Panc1 (cell line): ENCODE measurements around the gene CD276.

Source experiments
- CTCF ChIP-seq: fragments of 450-650 bp; IDR thresholded peaks from 2 replicates; pipeline ENCODE4 v1.5.1; 2017; ENCODE audit warnings: mild to moderate bottlenecking
- POLR2AphosphoS5 ChIP-seq: IDR thresholded peaks from 2 replicates; pipeline ENCODE4 v1.6.1; 2012; ENCODE audit warnings: mild to moderate bottlenecking, low read depth, low read length, moderate library complexity
- REST ChIP-seq, 2 experiments: IDR thresholded peaks; 2 replicates each; pipeline ENCODE4 v1.6.1; 2011 to 2012; ENCODE audit warnings: low read depth in 2 of 2, control low read depth in 1 of 2, low read length in 1 of 2, mild to moderate bottlenecking in 1 of 2, moderate library complexity in 1 of 2; ENCODE audit not compliant: insufficient read depth in 1 of 2
- TCF7L2 ChIP-seq: IDR thresholded peaks from 2 replicates; pipeline ENCODE4 v1.6.1; 2011; ENCODE audit warnings: mild to moderate bottlenecking, low read depth, low read length, inconsistent platforms

- TF ChIP-seq CTCF (no peak), REST (IDR thresholded peaks at IDR 0.05; ENCODE audit: insufficient read depth in 1 of 2, low read depth in 2 of 2, low read length in 1 of 2) (no peak), TCF7L2 (no peak), POLR2AphosphoS5 (no peak)
Measured at GRCh38 chr15:73686781-73687256, 2.6 kb downstream of the CD276 start.
